CD4-positive, alpha-beta T cell treated with Interleukin-2 at 100 ng/mL for 4 hours (primary cell): Measurements from ENCODE around the gene COQ8A.

Experiments
- DNase-seq: peaks from one replicate; pipeline ENCODE4 v3.0.0-alpha.2; 2020; ENCODE audit warnings: low spot score

The COQ8A gene

GRCh38 chr1:227032396-227032795 lies 92.3 kb downstream of the COQ8A start:
- no peak for DNase-seq

- no peak for DNase-seq
Measured at GRCh38 chr1:227033880-227034279, 93.8 kb downstream of the COQ8A start.

DNA sequence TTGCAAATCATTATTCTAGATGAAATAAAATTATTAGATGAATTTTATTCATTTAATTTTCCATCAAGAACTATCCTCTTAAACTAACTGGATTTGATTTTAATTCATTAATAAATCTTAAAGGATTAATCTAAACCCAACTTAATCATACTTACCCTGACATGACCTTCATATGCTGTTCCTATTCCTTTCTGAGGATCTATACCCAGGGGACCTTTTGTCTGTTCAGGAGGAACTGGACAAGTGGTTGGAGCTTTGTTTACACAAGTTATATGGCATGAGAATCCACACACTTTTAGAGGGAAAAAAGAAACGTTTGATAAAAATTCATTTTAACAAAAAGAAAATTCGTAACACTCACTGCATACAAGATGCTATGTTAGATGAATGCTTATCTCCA lies 95.2 kb downstream of the COQ8A start:
- DNase-seq, result no peak

DNA sequence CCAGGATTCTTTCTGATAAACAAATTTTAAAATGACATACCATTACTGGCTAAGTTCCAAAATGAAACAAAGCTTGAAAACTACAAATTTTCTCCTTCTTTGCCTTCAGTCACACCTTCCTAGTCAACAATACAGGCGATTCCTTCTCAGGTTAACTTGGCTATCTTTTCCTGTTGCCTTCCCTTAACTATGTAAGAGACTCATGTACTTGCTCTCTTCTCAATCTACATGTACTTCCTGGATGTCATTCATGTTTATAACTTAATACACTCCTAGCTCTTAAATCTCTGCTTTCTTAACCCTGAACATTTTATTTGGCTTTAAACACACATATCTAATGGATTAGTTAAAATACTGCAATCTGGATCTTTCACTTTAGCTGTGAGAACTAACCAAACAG lies 97.0 kb downstream of the COQ8A start:
- no peak for DNase-seq
